Neural cell (in vitro differentiated cells): Measurements from ENCODE around the gene AFF3. TPM values are rescaled to one million over a fixed set of nuclear protein-coding genes. Genes with fewer than 3 reads are reported as not detected.

Experiments
- H2AFZ ChIP-seq: fragments of 200-600, 300-800 bp; sonication (generic), shearing (Covaris generic); 2 replicates; pipeline ENCODE4 v1.6.0; 2014; ENCODE audit warnings: low read depth, mild to moderate bottlenecking, antibody characterized with exemption, low read length, moderate library complexity
- H3F3A ChIP-seq: fragments of 200-600 bp; shearing (Covaris generic); 2 replicates; pipeline ENCODE4 v1.6.1; 2016; ENCODE audit warnings: mild to moderate bottlenecking, moderate library complexity, mixed read lengths, antibody characterized with exemption, low read length; ENCODE audit not compliant: insufficient read depth, poor library complexity, severe bottlenecking
- H3K27ac ChIP-seq: fragments of 200-600, 300-800 bp; sonication (generic), shearing (Covaris generic); 2 replicates; pipeline ENCODE4 v1.5.1; 2014; ENCODE audit warnings: mild to moderate bottlenecking, low read length, moderate library complexity
- H3K27me3 ChIP-seq: fragments of 300-800, 200-600 bp; sonication (generic), shearing (Covaris generic); 2 replicates; pipeline ENCODE4 v1.6.0; 2014; ENCODE audit warnings: mild to moderate bottlenecking, low read depth, low read length, moderate library complexity; ENCODE audit not compliant: insufficient read depth
- H3K36me3 ChIP-seq: fragments of 300-800, 200-600 bp; sonication (generic), shearing (Covaris generic); 2 replicates; pipeline ENCODE4 v1.5.1; 2014; ENCODE audit warnings: mild to moderate bottlenecking, antibody characterized with exemption, low read length, moderate library complexity; ENCODE audit not compliant: insufficient read depth
- H3K4me2 ChIP-seq: fragments of 300-800, 200-600 bp; sonication (generic), shearing (Covaris generic); 2 replicates; pipeline ENCODE4 v1.6.0; 2014; ENCODE audit warnings: mild to moderate bottlenecking, low read length
- H3K4me3 ChIP-seq: fragments of 300-800, 200-600 bp; sonication (generic), shearing (Covaris generic); 2 replicates; pipeline ENCODE4 v1.5.1; 2014; ENCODE audit warnings: mild to moderate bottlenecking, low read length, moderate library complexity
- H3K79me2 ChIP-seq: fragments of 200-600 bp; shearing (Covaris generic); replicated peaks from 2 replicates; pipeline ENCODE4 v1.6.0; 2014; ENCODE audit warnings: mild to moderate bottlenecking, low read length, moderate library complexity; ENCODE audit not compliant: insufficient read depth
- H3K9ac ChIP-seq: fragments of 300-800, 200-600 bp; sonication (generic), shearing (Covaris generic); 2 replicates; pipeline ENCODE4 v1.6.1; 2016; ENCODE audit warnings: mild to moderate bottlenecking, low read length, mixed read lengths
- H3K9me2 ChIP-seq: fragments of 200-600 bp; shearing (Covaris generic); 2 replicates; pipeline ENCODE4 v1.6.1; 2016; ENCODE audit warnings: mild to moderate bottlenecking, low read length, mixed read lengths; ENCODE audit not compliant: insufficient read depth
- H3K9me3 ChIP-seq: fragments of 200-600, 300-800 bp; sonication (generic), shearing (Covaris generic); 2 replicates; pipeline ENCODE4 v1.6.1; 2016; ENCODE audit warnings: mild to moderate bottlenecking, mixed run types, low read length, moderate library complexity, mixed read lengths
- H4K20me1 ChIP-seq: fragments of 200-600 bp; shearing (Covaris generic); 2 replicates; pipeline ENCODE4 v1.6.1; 2016; ENCODE audit warnings: mild to moderate bottlenecking, mixed run types; ENCODE audit not compliant: insufficient read depth
- CTCF ChIP-seq: fragments of 450-650 bp; IDR thresholded peaks from 2 replicates; pipeline ENCODE4 v1.5.1; 2014; ENCODE audit warnings: antibody characterized with exemption, mild to moderate bottlenecking, moderate library complexity; ENCODE audit not compliant: poor library complexity, severe bottlenecking
- EP300 ChIP-seq: fragments of 450-650 bp; conservative IDR thresholded peaks from 2 replicates; pipeline ENCODE4 v1.6.1; 2014; ENCODE audit warnings: antibody characterized with exemption, mild to moderate bottlenecking, moderate library complexity; ENCODE audit not compliant: poor library complexity, severe bottlenecking
- EZH2 ChIP-seq: fragments of 200-600, 300-800 bp; shearing (Covaris generic), sonication (generic); IDR thresholded peaks from 2 replicates; pipeline ENCODE4 v1.6.1; 2014; ENCODE audit warnings: antibody characterized with exemption, low read length, borderline replicate concordance, mild to moderate bottlenecking; ENCODE audit not compliant: insufficient read depth, poor library complexity, severe bottlenecking
- MXI1 ChIP-seq: fragments of 450-650 bp; conservative IDR thresholded peaks from 2 replicates; pipeline ENCODE4 v1.6.1; 2014; ENCODE audit warnings: antibody characterized with exemption, mild to moderate bottlenecking; ENCODE audit not compliant: poor library complexity, severe bottlenecking
- POLR2AphosphoS5 ChIP-seq: IDR thresholded peaks from 2 replicates; pipeline ENCODE4 v1.6.1; 2012
- RAD21 ChIP-seq: fragments of 450-650 bp; conservative IDR thresholded peaks from 2 replicates; pipeline ENCODE4 v1.6.1; 2014; ENCODE audit warnings: antibody characterized with exemption, mild to moderate bottlenecking, moderate library complexity
- REST ChIP-seq: IDR thresholded peaks from 2 replicates; pipeline ENCODE4 v1.6.1; 2012; ENCODE audit warnings: borderline replicate concordance
- SMC3 ChIP-seq: fragments of 450-650 bp; conservative IDR thresholded peaks from 2 replicates; pipeline ENCODE4 v1.6.1; 2014; ENCODE audit warnings: antibody characterized with exemption, mild to moderate bottlenecking, moderate library complexity; ENCODE audit not compliant: poor library complexity
- TAF1 ChIP-seq: IDR thresholded peaks from 2 replicates; pipeline ENCODE4 v1.6.1; 2012; ENCODE audit warnings: low read depth
- polyA plus RNA-seq: library from polyadenylated mRNA; depleted of rRNA; stranded (reverse); fragments of >200 nt; gene quantifications from 2 replicates; pipeline ENCODE4 v1.2.3, GENCODE V29; 2014

AFF3 gene
- polyA plus RNA-seq, 1 donor from 2014 or later: 5.1 TPM

GRCh38 chr2:100041385-100041784 lies 101.0 kb downstream of the AFF3 start:
- Histone ChIP-seq H3K4me2 (no peak overlapping the region), H2AFZ (no peak overlapping the region), H3K9me2 (no peaks in the 10 kb centered on the region), H3K27me3 (no peaks in the 10 kb centered on the region), H3K9ac (no peak overlapping the region), H3K79me2 (no peaks in the 10 kb centered on the region), H3K9me3 (no peaks in the 10 kb centered on the region), H3K4me3 (no peak overlapping the region), H3F3A (no peaks in the 10 kb centered on the region), H3K36me3 (no peaks in the 10 kb centered on the region), H3K27ac (no peak overlapping the region), H4K20me1 (no peaks in the 10 kb centered on the region)
- TF ChIP-seq REST (no peak), CTCF (no peak), EP300 (no peak), TAF1 (no peak), SMC3 (no peak), POLR2AphosphoS5 (no peak), MXI1 (no peak), RAD21 (no peak), EZH2 (no peak)

GRCh38 chr2:100040906-100041305 lies 101.5 kb downstream of the AFF3 start:
- Histone ChIP-seq H3K4me2 (no peak overlapping the region), H3K27me3 (no peaks in the 10 kb centered on the region), H4K20me1 (no peaks in the 10 kb centered on the region), H3K79me2 (no peaks in the 10 kb centered on the region), H3K36me3 (no peaks in the 10 kb centered on the region), H3K9me2 (no peaks in the 10 kb centered on the region), H2AFZ (no peak overlapping the region), H3K9ac (no peak overlapping the region), H3F3A (no peaks in the 10 kb centered on the region), H3K9me3 (no peaks in the 10 kb centered on the region), H3K4me3 (no peak overlapping the region), H3K27ac (no peak overlapping the region)
- TF ChIP-seq REST (no peak), EP300 (no peak), CTCF (no peak), EZH2 (no peak), POLR2AphosphoS5 (no peak), SMC3 (no peak), TAF1 (no peak), RAD21 (no peak), MXI1 (no peak)
